SK-N-SH (cell line): ENCODE measurements around the gene CPSF3. TPM values are rescaled to one million over a fixed set of nuclear protein-coding genes. Genes with fewer than 3 reads are reported as not detected.

Experiments
- CTCF ChIA-PET: fragments of 300-600, 350-600 bp; formaldehyde crosslinking; extraction: SDS; loops from one replicate; lab custom pipeline; 2021; lab: Yijun Ruan, JAX
- POLR2A ChIA-PET: fragments of 350-600 bp; sonication (Branson Sonifier 250); formaldehyde crosslinking; extraction: SDS; loops from one replicate; lab custom pipeline; 2020; ENCODE audit warnings: antibody characterized with exemption, inconsistent platforms; lab: Yijun Ruan, JAX
- DNase-seq: peaks from one replicate; pipeline ENCODE4 v3.0.0; 2012
- H2AFZ ChIP-seq: fragments of 200-600 bp; sonication (generic); 2 replicates; pipeline ENCODE4 v1.8.1; 2016; ENCODE audit warnings: antibody characterized with exemption, mild to moderate bottlenecking, low read depth
- H3F3A ChIP-seq: fragments of 200-600 bp; sonication (generic); replicated peaks from 2 replicates; pipeline ENCODE3; 2016; ENCODE audit warnings: antibody characterized with exemption, mild to moderate bottlenecking; ENCODE audit not compliant: insufficient read depth
- H3K27ac ChIP-seq, 2 experiments: fragments of 200-500 bp in 1 of 2; fragments of 200-600 bp in 1 of 2; sonication (Bioruptor generic) in 1 of 2; sonication (generic), shearing (Covaris generic) in 1 of 2; 2 replicates each; pipeline versions ENCODE4 v1.5.1 to v1.6.1; 2014 to 2016; ENCODE audit warnings: low read depth in 2 of 2, inconsistent platforms in 1 of 2, low read length in 1 of 2, mild to moderate bottlenecking in 1 of 2, mixed read lengths in 1 of 2
- H3K27me3 ChIP-seq: fragments of 200-600 bp; sonication (generic), shearing (Covaris generic); 2 replicates; pipeline ENCODE4 v1.6.1; 2016; ENCODE audit warnings: mixed run types; ENCODE audit not compliant: insufficient read depth
- H3K36me3 ChIP-seq, 2 experiments: fragments of 200-500 bp in 1 of 2; fragments of 200-600 bp in 1 of 2; sonication (Bioruptor generic) in 1 of 2; sonication (generic) in 1 of 2; replicated peaks in 1 of 2; 2 replicates each; pipeline versions ENCODE3 to v1.5.1; 2014 to 2016; ENCODE audit warnings: low read length in 1 of 2, mild to moderate bottlenecking in 1 of 2; ENCODE audit not compliant: insufficient read depth in 2 of 2, control insufficient read depth in 1 of 2
- H3K4me1 ChIP-seq, 2 experiments: fragments of 200-500 bp in 1 of 2; fragments of 200-600 bp in 1 of 2; sonication (Bioruptor generic) in 1 of 2; sonication (generic), shearing (Covaris generic) in 1 of 2; 2 replicates each; pipeline versions ENCODE4 v1.5.1 to v1.6.1; 2014 to 2016; ENCODE audit warnings: low read depth in 1 of 2, low read length in 1 of 2, mixed run types in 1 of 2; ENCODE audit not compliant: insufficient read depth in 2 of 2, control insufficient read depth in 1 of 2
- H3K4me2 ChIP-seq: fragments of 200-600 bp; sonication (generic), shearing (Covaris generic); 2 replicates; pipeline ENCODE4 v1.6.1; 2017; ENCODE audit warnings: mixed run types
- H3K4me3 ChIP-seq, 2 experiments: fragments of 200-500 bp in 1 of 2; fragments of 200-600 bp in 1 of 2; sonication (Bioruptor generic) in 1 of 2; sonication (generic), shearing (Covaris generic) in 1 of 2; 2 replicates each; pipeline versions ENCODE4 v1.5.1 to v1.8.1; 2014 to 2016; ENCODE audit warnings: low read depth in 2 of 2, inconsistent platforms in 1 of 2, low read length in 1 of 2, mild to moderate bottlenecking in 1 of 2, mixed read lengths in 1 of 2, moderate library complexity in 1 of 2
- H3K79me2 ChIP-seq: fragments of 200-600 bp; sonication (generic); 2 replicates; pipeline ENCODE4 v1.8.1; 2017; ENCODE audit warnings: mild to moderate bottlenecking; ENCODE audit not compliant: insufficient read depth
- H3K9ac ChIP-seq: fragments of 200-600 bp; sonication (generic); 2 replicates; pipeline ENCODE4 v1.6.1; 2017; ENCODE audit warnings: mixed run types
- H3K9me2 ChIP-seq: fragments of 200-600 bp; sonication (generic); 2 replicates; pipeline ENCODE4 v1.6.1; 2017; ENCODE audit warnings: mixed run types
- H3K9me3 ChIP-seq: fragments of 200-600 bp; sonication (generic); 2 replicates; pipeline ENCODE4 v1.6.1; 2017; ENCODE audit warnings: mixed run types, mild to moderate bottlenecking, moderate library complexity
- H4K20me1 ChIP-seq: fragments of 200-600 bp; sonication (generic); 2 replicates; pipeline ENCODE4 v1.6.1; 2017; ENCODE audit warnings: mild to moderate bottlenecking, mixed run types; ENCODE audit not compliant: insufficient read depth
- CHD2 ChIP-seq: fragments of 150-350 bp; IDR thresholded peaks from 2 replicates; pipeline ENCODE4 v1.6.1; 2018; ENCODE audit warnings: low read length; ENCODE audit not compliant: partially characterized antibody
- EP300 ChIP-seq, 2 experiments: IDR thresholded peaks; 2 replicates each; pipeline versions ENCODE4 v1.4.0 to v1.6.1; 2012; ENCODE audit warnings: borderline replicate concordance in 1 of 2, low read depth in 1 of 2, low read length in 1 of 2
- JUND ChIP-seq: IDR thresholded peaks from 2 replicates; pipeline ENCODE4 v1.4.0; 2012
- MEF2A ChIP-seq: IDR thresholded peaks from 2 replicates; pipeline ENCODE4 v1.4.0; 2012; ENCODE audit warnings: low read depth, borderline replicate concordance
- MXI1 ChIP-seq: IDR thresholded peaks from 2 replicates; pipeline ENCODE4 v1.6.1; 2012; ENCODE audit warnings: mild to moderate bottlenecking, low read depth, low read length, improper control_type of control experiment
- NFIC ChIP-seq: IDR thresholded peaks from 2 replicates; pipeline ENCODE4 v1.4.0; 2012; ENCODE audit warnings: borderline replicate concordance
- POLR2AphosphoS5 ChIP-seq: IDR thresholded peaks from 2 replicates; pipeline ENCODE4 v1.6.1; 2012; ENCODE audit warnings: low read depth, low read length
- RAD21 ChIP-seq: IDR thresholded peaks from 2 replicates; pipeline ENCODE4 v1.6.1; 2012; ENCODE audit warnings: mild to moderate bottlenecking, low read length
- RCOR1 ChIP-seq: fragments of 150-350 bp; IDR thresholded peaks from 2 replicates; pipeline ENCODE4 v1.6.1; 2017; ENCODE audit warnings: antibody characterized with exemption, low read length
- SIN3A ChIP-seq: IDR thresholded peaks from 2 replicates; pipeline ENCODE4 v1.6.1; 2012; ENCODE audit warnings: low read depth, mild to moderate bottlenecking, low read length, moderate library complexity, borderline replicate concordance
- SMC3 ChIP-seq: IDR thresholded peaks from 2 replicates; pipeline ENCODE4 v1.6.1; 2012; ENCODE audit warnings: low read depth, low read length, improper control_type of control experiment
- TAF1 ChIP-seq: IDR thresholded peaks from 2 replicates; pipeline ENCODE4 v1.6.1; 2012; ENCODE audit warnings: low read depth, mild to moderate bottlenecking, low read length, moderate library complexity, borderline replicate concordance
- TCF12 ChIP-seq: IDR thresholded peaks from 2 replicates; pipeline ENCODE4 v1.4.0; 2012
- WGBS: methylation state at CpG from one replicate; pipeline ENCODE4 v1.1.6; 2017; ENCODE audit warnings: low lambda C conversion rate; 5-methylcytosine and 5-hydroxymethylcytosine counted together
- polyA plus RNA-seq, 3 experiments: library from polyadenylated mRNA; depleted of rRNA; stranded (reverse); fragments of >200 nt; gene quantifications; 2 replicates each; pipeline ENCODE4 v1.2.3, GENCODE V29; 2012
- TF ChIP-seq, protein P1 (sequence below): fragments of 150-350 bp; IDR thresholded peaks from 2 replicates; pipeline ENCODE4 v1.6.1; 2016; ENCODE audit warnings: mild to moderate bottlenecking, low read depth, low read length
- TF ChIP-seq, protein P2 (sequence below): IDR thresholded peaks from 2 replicates; pipeline ENCODE4; 2012
- TF ChIP-seq, protein P3 (sequence below): IDR thresholded peaks from 2 replicates; pipeline ENCODE4 v1.6.1; 2012; ENCODE audit warnings: mild to moderate bottlenecking, low read depth, low read length, moderate library complexity

CPSF3 gene
- polyA plus RNA-seq, 1 of the 3 experiments (the other 2 are of a cell fraction) = 34.2 TPM

DNA sequence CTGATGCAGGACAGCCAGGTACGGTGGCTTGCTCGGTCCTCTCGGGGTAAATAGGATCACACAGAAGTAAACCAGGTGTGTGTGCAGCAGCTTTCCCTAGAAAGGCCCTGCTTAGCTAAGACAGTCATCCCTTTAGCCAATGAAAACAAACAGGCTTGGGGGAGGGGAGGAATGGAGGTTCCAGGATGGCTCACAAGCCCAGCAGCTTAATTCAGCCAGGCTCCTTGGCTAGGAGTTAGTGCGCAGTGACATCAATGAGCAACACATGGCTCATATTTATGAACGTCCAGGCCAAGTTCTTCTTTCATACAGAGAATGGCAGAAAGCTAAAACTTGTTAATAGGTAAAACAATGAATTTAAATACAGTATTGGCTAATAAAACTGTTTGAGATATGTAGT, 61.1 kb downstream of the CPSF3 start:
- Histone ChIP-seq H3K4me3 (no peak overlapping the region), H4K20me1 (peaks cover 4% of the 10 kb centered on the region; the same call in 1 of the 2 replicates), H3K79me2 (peaks cover 29% of the 10 kb centered on the region), H3F3A (peaks cover 25% of the 10 kb centered on the region), H3K4me2 (no peak overlapping the region), H3K9me3 (no peaks in the 10 kb centered on the region), H3K36me3 (peaks cover 85 to 86% of the 10 kb centered on the region in 2 experiments), H3K27ac (no peak overlapping the region; a peak in 1 of 4 replicates), H3K9me2 (no peaks in the 10 kb centered on the region), H3K4me1 (peaks cover 0 to 14% of the 10 kb centered on the region in 2 experiments; a peak in 1 of 4 replicates)
- ChIA-PET CTCF (interaction anchor here (1.2 to 3.5 kb wide), 2 partner anchors 8 to 30 kb away, joined by 3 to 12 read pairs; no protein-coding TSS in a partner anchor), POLR2A (interaction anchor here (0.6 to 1.6 kb wide), 2 partner anchors 19 to 146 kb away, joined by 3 to 6 read pairs; partner anchors contain the start of gene YWHAQ)
- DNase-seq = no peak
- 88% methylated on average over 5 of the region's 5 CpGs for WGBS
- TF ChIP-seq MXI1 = no peak
- TF ChIP-seq, protein P1, sequence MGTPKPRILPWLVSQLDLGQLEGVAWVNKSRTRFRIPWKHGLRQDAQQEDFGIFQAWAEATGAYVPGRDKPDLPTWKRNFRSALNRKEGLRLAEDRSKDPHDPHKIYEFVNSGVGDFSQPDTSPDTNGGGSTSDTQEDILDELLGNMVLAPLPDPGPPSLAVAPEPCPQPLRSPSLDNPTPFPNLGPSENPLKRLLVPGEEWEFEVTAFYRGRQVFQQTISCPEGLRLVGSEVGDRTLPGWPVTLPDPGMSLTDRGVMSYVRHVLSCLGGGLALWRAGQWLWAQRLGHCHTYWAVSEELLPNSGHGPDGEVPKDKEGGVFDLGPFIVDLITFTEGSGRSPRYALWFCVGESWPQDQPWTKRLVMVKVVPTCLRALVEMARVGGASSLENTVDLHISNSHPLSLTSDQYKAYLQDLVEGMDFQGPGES = no peak
- no peak for TF ChIP-seq RCOR1
- no peak for TF ChIP-seq TAF1
- TF ChIP-seq, protein P2, sequence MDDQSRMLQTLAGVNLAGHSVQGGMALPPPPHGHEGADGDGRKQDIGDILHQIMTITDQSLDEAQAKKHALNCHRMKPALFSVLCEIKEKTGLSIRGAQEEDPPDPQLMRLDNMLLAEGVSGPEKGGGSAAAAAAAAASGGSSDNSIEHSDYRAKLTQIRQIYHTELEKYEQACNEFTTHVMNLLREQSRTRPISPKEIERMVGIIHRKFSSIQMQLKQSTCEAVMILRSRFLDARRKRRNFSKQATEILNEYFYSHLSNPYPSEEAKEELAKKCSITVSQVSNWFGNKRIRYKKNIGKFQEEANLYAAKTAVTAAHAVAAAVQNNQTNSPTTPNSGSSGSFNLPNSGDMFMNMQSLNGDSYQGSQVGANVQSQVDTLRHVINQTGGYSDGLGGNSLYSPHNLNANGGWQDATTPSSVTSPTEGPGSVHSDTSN = no peak
- TF ChIP-seq CHD2 = no peak
- no peak for TF ChIP-seq NFIC
- no peak for TF ChIP-seq JUND
- no peak for TF ChIP-seq POLR2AphosphoS5
- no peak for TF ChIP-seq TCF12
- TF ChIP-seq SIN3A = no peak
- TF ChIP-seq MEF2A = no peak
- no peak for TF ChIP-seq EP300 (IDR thresholded peaks at IDR 0.05; ENCODE audit: borderline replicate concordance in 1 of 2, low read depth in 1 of 2, low read length in 1 of 2)
- TF ChIP-seq, protein P3, sequence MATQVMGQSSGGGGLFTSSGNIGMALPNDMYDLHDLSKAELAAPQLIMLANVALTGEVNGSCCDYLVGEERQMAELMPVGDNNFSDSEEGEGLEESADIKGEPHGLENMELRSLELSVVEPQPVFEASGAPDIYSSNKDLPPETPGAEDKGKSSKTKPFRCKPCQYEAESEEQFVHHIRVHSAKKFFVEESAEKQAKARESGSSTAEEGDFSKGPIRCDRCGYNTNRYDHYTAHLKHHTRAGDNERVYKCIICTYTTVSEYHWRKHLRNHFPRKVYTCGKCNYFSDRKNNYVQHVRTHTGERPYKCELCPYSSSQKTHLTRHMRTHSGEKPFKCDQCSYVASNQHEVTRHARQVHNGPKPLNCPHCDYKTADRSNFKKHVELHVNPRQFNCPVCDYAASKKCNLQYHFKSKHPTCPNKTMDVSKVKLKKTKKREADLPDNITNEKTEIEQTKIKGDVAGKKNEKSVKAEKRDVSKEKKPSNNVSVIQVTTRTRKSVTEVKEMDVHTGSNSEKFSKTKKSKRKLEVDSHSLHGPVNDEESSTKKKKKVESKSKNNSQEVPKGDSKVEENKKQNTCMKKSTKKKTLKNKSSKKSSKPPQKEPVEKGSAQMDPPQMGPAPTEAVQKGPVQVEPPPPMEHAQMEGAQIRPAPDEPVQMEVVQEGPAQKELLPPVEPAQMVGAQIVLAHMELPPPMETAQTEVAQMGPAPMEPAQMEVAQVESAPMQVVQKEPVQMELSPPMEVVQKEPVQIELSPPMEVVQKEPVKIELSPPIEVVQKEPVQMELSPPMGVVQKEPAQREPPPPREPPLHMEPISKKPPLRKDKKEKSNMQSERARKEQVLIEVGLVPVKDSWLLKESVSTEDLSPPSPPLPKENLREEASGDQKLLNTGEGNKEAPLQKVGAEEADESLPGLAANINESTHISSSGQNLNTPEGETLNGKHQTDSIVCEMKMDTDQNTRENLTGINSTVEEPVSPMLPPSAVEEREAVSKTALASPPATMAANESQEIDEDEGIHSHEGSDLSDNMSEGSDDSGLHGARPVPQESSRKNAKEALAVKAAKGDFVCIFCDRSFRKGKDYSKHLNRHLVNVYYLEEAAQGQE = no peak
- TF ChIP-seq SMC3 = no peak
- TF ChIP-seq RAD21 = no peak
- TF ChIP-seq, all 33 proteins: peak for 0
- Histone ChIP-seq H3K9ac (no peak overlapping the region), H3K27me3 (no peaks in the 10 kb centered on the region), H2AFZ (no peak overlapping the region)
